ENCODE measurements around the gene BARD1. TPM values are rescaled to one million over a fixed set of nuclear protein-coding genes. Genes with fewer than 3 reads are reported as not detected.

BARD1 gene
- total RNA-seq, 4 donors from 2014 or later: 14.9 to 24.1 (median 19.6) TPM

GRCh38 chr2:214810671-214811070, 1.2 kb upstream of the BARD1 start:
- no peaks in the 10 kb centered on the region for H3K27me3 ChIP-seq
- no peaks in the 10 kb centered on the region for H3K9me3 ChIP-seq
- intact Hi-C loops (cut with DNase I): no loop called here
- H3K4me1 ChIP-seq: peaks cover 14 to 28% (median 26%) of the 10 kb centered on the region in 4 donors
- no peak for DNase-seq (ENCODE audit: extremely low spot score)
- no peaks in the 10 kb centered on the region for H3K36me3 ChIP-seq
- peak overlapping the region; percentile 86 to 94 (median 90) for H3K27ac ChIP-seq (replicated peaks in 1 of 4)
- 59% methylated on average over 14 of the region's 14 CpGs for WGBS
- TF ChIP-seq CTCF (IDR thresholded peaks at IDR 0.05) (no peak), POLR2A (IDR thresholded peaks at IDR 0.05; ENCODE audit: low read depth) (no peak), POLR2AphosphoS5 (IDR thresholded peaks at IDR 0.05) (no peak), EP300 (IDR thresholded peaks at IDR 0.05) (no peak)
- peak overlapping the region; percentile 59 to 79 (median 72) for H3K4me3 ChIP-seq

GRCh38 chr2:214809751-214810564, 475 bp upstream of the BARD1 start:
- TF ChIP-seq POLR2A (IDR thresholded peaks at IDR 0.05; ENCODE audit: low read depth): no peak
- no peak for TF ChIP-seq CTCF (IDR thresholded peaks at IDR 0.05)
- no peak for TF ChIP-seq EP300 (IDR thresholded peaks at IDR 0.05)
- TF ChIP-seq POLR2AphosphoS5 (IDR thresholded peaks at IDR 0.05): peak; percentile 53 to 82
- Histone ChIP-seq H3K4me1 (peaks cover 14 to 31% (median 25%) of the 10 kb centered on the region in 4 donors), H3K4me3 (peak overlapping the region; percentile 59 to 79 (median 72)), H3K27ac (replicated peaks in 1 of 4) (peak overlapping the region; percentile 86 to 94 (median 90)), H3K36me3 (no peaks in the 10 kb centered on the region), H3K9me3 (no peaks in the 10 kb centered on the region), H3K27me3 (no peaks in the 10 kb centered on the region)
- WGBS: 3% methylated on average over 5 of the region's 63 CpGs
- peak; percentile 99 for DNase-seq (ENCODE audit: extremely low spot score)
- intact Hi-C loops (cut with DNase I): no loop called here

- DNase-seq (ENCODE audit: extremely low spot score): no peak
- Histone ChIP-seq H3K36me3 (no peaks in the 10 kb centered on the region), H3K27ac (replicated peaks in 1 of 4) (peak overlapping the region; percentile 86 to 94 (median 90)), H3K27me3 (no peaks in the 10 kb centered on the region), H3K9me3 (no peaks in the 10 kb centered on the region), H3K4me1 (peaks cover 14 to 31% (median 25%) of the 10 kb centered on the region in 4 donors), H3K4me3 (peak overlapping the region; percentile 59 to 79 (median 72))
- TF ChIP-seq CTCF (IDR thresholded peaks at IDR 0.05) (no peak), POLR2A (IDR thresholded peaks at IDR 0.05; ENCODE audit: low read depth) (no peak), POLR2AphosphoS5 (IDR thresholded peaks at IDR 0.05) (no peak)
- 6% methylated on average over 3 of the region's 3 CpGs for WGBS
- intact Hi-C loops (cut with DNase I): no loop called here
Measured at GRCh38 chr2:214807653-214808052, 1.8 kb downstream of the BARD1 start.

- no peak for DNase-seq (ENCODE audit: extremely low spot score)
- intact Hi-C loops (cut with DNase I): no loop called here
- Histone ChIP-seq H3K27me3 (no peaks in the 10 kb centered on the region), H3K36me3 (no peaks in the 10 kb centered on the region), H3K27ac (replicated peaks in 1 of 4) (no peak overlapping the region), H3K4me1 (peaks cover 0 to 22% (median 14%) of the 10 kb centered on the region in 4 donors), H3K4me3 (no peak overlapping the region), H3K9me3 (no peaks in the 10 kb centered on the region)
- TF ChIP-seq CTCF (IDR thresholded peaks at IDR 0.05) (no peak), POLR2A (IDR thresholded peaks at IDR 0.05; ENCODE audit: low read depth) (no peak), EP300 (IDR thresholded peaks at IDR 0.05) (no peak), POLR2AphosphoS5 (IDR thresholded peaks at IDR 0.05) (no peak)
- WGBS: 92% methylated on average over 3 of the region's 3 CpGs
Measured at GRCh38 chr2:214801768-214802397, 7.6 kb downstream of the BARD1 start.
